OCI-LY1 (cell line): ENCODE measurements around the gene FAHD1.

Experiments
- H2AFZ ChIP-seq: fragments of 200-600 bp; sonication (generic), shearing (Covaris generic); 2 replicates; pipeline ENCODE4 v1.6.0; 2014; ENCODE audit warnings: antibody characterized with exemption, mild to moderate bottlenecking, low read length
- H3F3A ChIP-seq: fragments of 200-600 bp; sonication (generic), shearing (Covaris generic); 2 replicates; pipeline ENCODE4 v1.6.0; 2014; ENCODE audit warnings: mild to moderate bottlenecking, antibody characterized with exemption, low read length, moderate library complexity; ENCODE audit not compliant: insufficient read depth
- H3K27ac ChIP-seq: fragments of 200-600 bp; sonication (generic); 2 replicates; pipeline ENCODE4 v1.5.1; 2014; ENCODE audit warnings: low read length, mixed run types, mild to moderate bottlenecking, low read depth; ENCODE audit not compliant: poor library complexity, severe bottlenecking
- H3K27me3 ChIP-seq: fragments of 200-600 bp; sonication (generic); 2 replicates; pipeline ENCODE4 v1.6.0; 2014; ENCODE audit warnings: antibody characterized with exemption, mild to moderate bottlenecking, low read length, moderate library complexity; ENCODE audit not compliant: insufficient read depth
- H3K36me3 ChIP-seq: fragments of 200-600 bp; sonication (generic); 2 replicates; pipeline ENCODE4 v1.6.1; 2014; ENCODE audit warnings: mild to moderate bottlenecking, antibody characterized with exemption, low read length, moderate library complexity, mixed read lengths; ENCODE audit not compliant: insufficient read depth
- H3K4me1 ChIP-seq: fragments of 200-600 bp; sonication (generic); 2 replicates; pipeline ENCODE4 v1.5.1; 2014; ENCODE audit warnings: mild to moderate bottlenecking, low read length, moderate library complexity; ENCODE audit not compliant: insufficient read depth, severe bottlenecking
- H3K4me2 ChIP-seq: fragments of 200-600 bp; sonication (generic), shearing (Covaris generic); 2 replicates; pipeline ENCODE4 v1.6.1; 2014; ENCODE audit warnings: low read length
- H3K4me3 ChIP-seq: fragments of 200-600 bp; sonication (generic); 2 replicates; pipeline ENCODE4 v1.5.1; 2014; ENCODE audit warnings: low read length, low read depth, mild to moderate bottlenecking, mixed read lengths; ENCODE audit not compliant: poor library complexity, severe bottlenecking
- H3K79me2 ChIP-seq: fragments of 200-600 bp; shearing (Covaris generic); 2 replicates; pipeline ENCODE4 v1.6.1; 2016; ENCODE audit warnings: mixed run types, low read length, mixed read lengths; ENCODE audit not compliant: insufficient read depth
- H3K9ac ChIP-seq: fragments of 200-600 bp; sonication (generic), shearing (Covaris generic); 2 replicates; pipeline ENCODE4 v1.6.1; 2014; ENCODE audit warnings: mild to moderate bottlenecking, low read length, mixed read lengths
- H3K9me2 ChIP-seq: fragments of 200-600 bp; sonication (generic), shearing (Covaris generic); 2 replicates; pipeline ENCODE4 v1.6.1; 2014; ENCODE audit warnings: low read depth, mild to moderate bottlenecking, low read length, mixed read lengths
- H3K9me3 ChIP-seq: fragments of 200-600 bp; shearing (Covaris generic); 2 replicates; pipeline ENCODE4 v1.6.1; 2014; ENCODE audit warnings: low read length, mixed read lengths
- H4K20me1 ChIP-seq: fragments of 200-600 bp; sonication (generic), shearing (Covaris generic); 2 replicates; pipeline ENCODE4 v1.6.0; 2016; ENCODE audit warnings: mild to moderate bottlenecking, low read length; ENCODE audit not compliant: insufficient read depth
- CTCF ChIP-seq: fragments of 200-600 bp; sonication (generic), shearing (Covaris generic); IDR thresholded peaks from 2 replicates; pipeline ENCODE4 v1.5.1; 2017; ENCODE audit warnings: mild to moderate bottlenecking, antibody characterized with exemption, low read length, moderate library complexity, mixed read lengths
- EZH2 ChIP-seq: fragments of 200-600 bp; sonication (generic), shearing (Covaris generic); IDR thresholded peaks from 2 replicates; pipeline ENCODE4 v1.8.0; 2017; ENCODE audit warnings: borderline replicate concordance, mixed run types, mild to moderate bottlenecking, antibody characterized with exemption, low read length, moderate library complexity, mixed read lengths

Gene FAHD1

GRCh38 chr16:1877804-1878203, 50.8 kb downstream of the FAHD1 start:
- H3K4me2 ChIP-seq = no peak overlapping the region
- H3K27me3 ChIP-seq = no peaks in the 10 kb centered on the region
- peaks cover 16% of the 10 kb centered on the region for H3K4me1 ChIP-seq
- no peaks in the 10 kb centered on the region for H3K9me3 ChIP-seq
- no peaks in the 10 kb centered on the region for H3K36me3 ChIP-seq
- no peaks in the 10 kb centered on the region for H3K79me2 ChIP-seq
- H2AFZ ChIP-seq = no peak overlapping the region
- TF ChIP-seq EZH2 (no peak), CTCF (no peak)
- H3K4me3 ChIP-seq = no peak overlapping the region
- H4K20me1 ChIP-seq = no peaks in the 10 kb centered on the region
- H3F3A ChIP-seq = peaks cover 3% of the 10 kb centered on the region; the same call in 1 of the 2 replicates
- no peak overlapping the region for H3K9ac ChIP-seq
- no peak overlapping the region for H3K27ac ChIP-seq
- H3K9me2 ChIP-seq = no peaks in the 10 kb centered on the region

- no peaks in the 10 kb centered on the region for H4K20me1 ChIP-seq
- TF ChIP-seq CTCF = no peak
- TF ChIP-seq EZH2 = no peak
- H3K79me2 ChIP-seq = no peaks in the 10 kb centered on the region
- no peaks in the 10 kb centered on the region for H3K27me3 ChIP-seq
- H3K36me3 ChIP-seq = no peaks in the 10 kb centered on the region
- H3K4me1 ChIP-seq = peaks cover 16% of the 10 kb centered on the region
- H3K9ac ChIP-seq = no peak overlapping the region
- H3K27ac ChIP-seq = no peak overlapping the region
- no peaks in the 10 kb centered on the region for H3K9me2 ChIP-seq
- H3K4me2 ChIP-seq = no peak overlapping the region
- no peaks in the 10 kb centered on the region for H3K9me3 ChIP-seq
- peaks cover 2% of the 10 kb centered on the region; the same call in 1 of the 2 replicates for H3F3A ChIP-seq
- H2AFZ ChIP-seq = no peak overlapping the region
- no peak overlapping the region for H3K4me3 ChIP-seq
Measured at GRCh38 chr16:1878256-1878655, 51.2 kb downstream of the FAHD1 start.
